NT2/D1 (cell line): ENCODE data around the gene SMTNL1.

ENCODE experiments used
- SUZ12 ChIP-seq: IDR thresholded peaks from 2 replicates; pipeline ENCODE4 v1.6.1; 2011; ENCODE audit not compliant: insufficient read length, insufficient read depth; ENCODE audit errors: extremely low read depth
- YY1 ChIP-seq: IDR thresholded peaks from 2 replicates; pipeline ENCODE4 v1.6.1; 2011; ENCODE audit not compliant: insufficient read length, insufficient read depth
- ZNF274 ChIP-seq: IDR thresholded peaks from 2 replicates; pipeline ENCODE4 v1.6.1; 2011; ENCODE audit warnings: mild to moderate bottlenecking, low read depth, low read length

DNA sequence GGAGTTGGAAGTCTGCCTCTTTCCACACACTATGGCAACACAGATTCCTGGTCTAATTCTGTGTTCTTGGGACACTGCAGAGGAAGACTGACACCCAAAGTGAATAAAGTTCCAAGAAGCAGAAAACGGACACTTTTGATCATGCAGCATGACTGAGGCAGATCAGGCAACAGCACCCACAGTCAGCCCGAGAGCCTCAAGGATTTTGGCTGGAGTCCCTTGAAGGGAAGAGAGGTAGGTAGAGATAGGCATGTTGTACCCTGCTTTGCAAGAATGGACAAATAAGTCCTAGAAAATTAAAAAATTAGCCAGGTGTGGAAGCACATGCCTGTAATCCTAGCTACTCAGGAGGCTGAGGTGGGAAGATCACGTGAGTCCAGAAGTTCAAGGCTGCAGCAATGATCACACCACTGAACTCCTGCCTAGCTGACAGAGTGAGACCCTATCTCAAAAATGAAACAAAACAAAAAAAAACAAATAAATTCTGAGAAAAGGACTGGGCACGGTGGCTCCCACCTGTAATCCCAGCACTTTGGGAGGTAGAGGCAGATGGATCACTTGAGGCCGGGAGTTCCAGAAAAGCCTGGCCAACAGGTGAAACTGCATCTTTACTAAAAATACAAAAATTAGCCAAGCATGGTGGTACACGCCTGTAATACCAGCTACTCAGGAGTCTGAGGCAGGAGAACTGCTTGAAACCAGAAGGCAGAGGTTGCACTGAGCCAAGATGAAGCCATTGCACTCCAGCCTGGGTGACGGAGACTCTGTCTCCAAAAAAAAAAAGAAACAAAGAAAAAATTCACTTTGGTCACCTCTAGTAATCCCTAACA lies 28.8 kb upstream of the SMTNL1 start:
- TF ChIP-seq ZNF274 (no peak), YY1 (no peak), SUZ12 (no peak)
